Thymus (tissue), 11 donors: Measurements from ENCODE around the gene THUMPD3. TPM values are rescaled to one million over a fixed set of nuclear protein-coding genes. Genes with fewer than 3 reads are reported as not detected.
A peak's percentile ranks its signal among the peaks of the same experiment; 100 is the strongest.

Experiments
- DNase-seq, 9 donors: peaks; one replicate each; pipeline ENCODE4 v3.0.0-alpha.2; 2013; ENCODE audit warnings: low spot score in 9 of 9, low read depth in 6 of 9, missing footprints in 1 of 9
- H3K27ac ChIP-seq, 2 donors: one replicate each; pipeline ENCODE4 v1.5.1; 2013; ENCODE audit warnings: control low read depth in 1 of 2, low read depth in 1 of 2, low read length in 1 of 2, mild to moderate bottlenecking in 1 of 2, moderate library complexity in 1 of 2
- H3K27me3 ChIP-seq, 2 donors: one replicate each; pipeline ENCODE4 v1.5.1; 2013; ENCODE audit warnings: low read length in 1 of 2; ENCODE audit not compliant: control insufficient read depth in 2 of 2, insufficient read depth in 1 of 2
- H3K36me3 ChIP-seq, 2 donors: one replicate each; pipeline ENCODE4 v1.5.1; 2013; ENCODE audit warnings: low read length in 1 of 2, mild to moderate bottlenecking in 1 of 2, moderate library complexity in 1 of 2; ENCODE audit not compliant: control insufficient read depth in 2 of 2, insufficient read depth in 2 of 2
- H3K4me1 ChIP-seq, 2 donors: one replicate each; pipeline ENCODE4 v1.5.1; 2013; ENCODE audit warnings: low read length in 2 of 2; ENCODE audit not compliant: control insufficient read depth in 2 of 2, insufficient read depth in 2 of 2
- H3K4me3 ChIP-seq, 2 donors: one replicate each; pipeline ENCODE4 v1.5.1; 2013; ENCODE audit warnings: low read length in 2 of 2, control low read depth in 1 of 2, mild to moderate bottlenecking in 1 of 2
- H3K9me3 ChIP-seq, 2 donors: one replicate each; pipeline ENCODE4 v1.5.1; 2013; ENCODE audit warnings: low read length in 1 of 2, mild to moderate bottlenecking in 1 of 2; ENCODE audit not compliant: control insufficient read depth in 2 of 2, insufficient read depth in 1 of 2
- whole genome bisulfite sequencing: extraction: QIAGEN DNeasy Blood & Tissue Kit; methylation state at CpG from one replicate; pipeline ENCODE4 v1.1.7; 2013; 5-methylcytosine and 5-hydroxymethylcytosine counted together
- polyA plus RNA-seq: library from polyadenylated mRNA; stranded (reverse); fragments of 200-250 nt; gene quantifications from one replicate; pipeline ENCODE4 v1.2.3, GENCODE V29; 2013
- total RNA-seq: library from RNA; stranded (reverse); fragments of 120-200 nt; gene quantifications from one replicate; pipeline ENCODE4 v1.2.4, GENCODE V29; 2013
- donor health status: healthy.

THUMPD3 gene
- total and polyA plus RNA-seq, 2 donors: 36.6 to 48.0 TPM

DNA sequence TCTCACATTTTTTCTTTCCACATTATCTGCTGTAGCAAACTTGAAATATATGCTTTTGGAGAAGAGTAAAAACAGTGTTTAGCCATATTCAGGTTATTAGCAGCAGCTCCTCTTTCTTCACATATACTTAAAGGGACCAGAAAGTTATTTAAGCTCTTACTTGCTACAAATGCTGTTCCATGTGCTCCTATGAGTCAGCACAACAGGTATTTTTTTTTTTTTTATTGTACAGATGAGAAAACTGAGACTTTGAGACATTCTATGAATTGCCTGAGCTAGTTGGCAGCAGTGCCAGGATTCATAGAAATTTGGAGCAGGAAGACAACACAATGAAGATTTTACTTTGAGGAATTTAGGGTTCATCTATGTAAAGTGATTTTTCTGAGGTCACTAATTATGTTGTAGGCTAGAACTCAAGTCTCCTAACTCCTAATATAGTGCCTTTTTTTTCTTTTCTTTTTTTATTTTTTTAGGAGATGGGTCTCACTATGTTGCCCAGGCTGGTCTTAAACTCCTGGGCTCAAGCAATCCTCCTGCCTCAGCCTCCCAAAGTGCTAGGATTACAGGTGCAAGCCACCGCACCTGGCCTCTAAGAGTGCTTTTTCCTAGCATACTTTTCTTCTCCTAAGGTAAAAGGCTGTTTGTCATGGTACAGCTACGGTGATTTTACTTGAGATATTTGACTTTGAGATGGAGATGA lies 58.1 kb downstream of the THUMPD3 start:
- Histone ChIP-seq H3K27me3 (no peaks in the 10 kb centered on the region), H3K4me3 (no peak overlapping the region), H3K9me3 (no peaks in the 10 kb centered on the region), H3K36me3 (peaks cover 5 to 20% of the 10 kb centered on the region in 2 donors), H3K4me1 (peaks cover 0 to 5% of the 10 kb centered on the region in 2 donors), H3K27ac (no peak overlapping the region)
- WGBS: 59% methylated on average over 2 of the region's 2 CpGs
- peak in 1 of 9 donors; percentile 13 for DNase-seq

DNA sequence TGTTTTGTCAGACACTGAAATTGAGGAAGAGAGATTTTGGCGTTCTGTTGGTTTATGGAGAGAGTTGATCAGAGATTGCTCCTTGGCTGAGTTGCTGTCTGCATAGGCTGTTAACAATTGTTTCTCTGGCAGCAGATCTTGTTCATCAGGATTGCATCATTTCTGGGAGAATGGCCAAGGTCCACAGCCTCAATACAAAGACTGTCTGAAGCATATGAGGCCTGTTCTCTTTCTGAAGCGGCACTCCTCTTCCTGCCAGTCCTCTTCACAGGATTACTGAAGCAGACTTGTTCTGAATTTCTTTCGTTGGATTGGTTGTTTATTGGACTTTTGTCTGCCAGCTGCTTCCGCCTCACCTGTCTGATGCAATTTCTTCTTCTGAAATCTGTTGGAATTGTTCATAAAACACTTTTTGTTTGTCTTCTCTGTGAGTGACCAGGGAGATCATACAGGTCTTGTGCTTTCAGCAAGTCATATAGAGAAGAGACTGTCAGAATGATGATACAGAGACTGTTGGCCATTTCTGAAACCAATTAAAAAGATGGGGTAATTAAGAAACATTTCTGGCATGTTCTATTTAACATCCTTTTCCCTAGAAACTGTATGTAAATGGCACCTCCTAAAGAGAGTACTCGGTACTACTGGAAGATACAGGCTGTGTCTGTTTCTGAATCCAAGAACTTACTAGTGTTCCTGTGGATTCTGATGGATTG lies 60.0 kb downstream of the THUMPD3 start:
- no peaks in the 10 kb centered on the region for H3K27me3 ChIP-seq
- no peaks in the 10 kb centered on the region for H3K9me3 ChIP-seq
- DNase-seq: peak in 2 of 9 donors; percentile 11 to 42
- peaks cover 12 to 38% of the 10 kb centered on the region in 2 donors for H3K36me3 ChIP-seq
- 79% methylated on average over 5 of the region's 5 CpGs for WGBS
- peak overlapping the region; percentile 18 to 34 for H3K27ac ChIP-seq
- H3K4me1 ChIP-seq: peaks cover 0 to 5% of the 10 kb centered on the region in 2 donors
- no peak overlapping the region for H3K4me3 ChIP-seq

DNA sequence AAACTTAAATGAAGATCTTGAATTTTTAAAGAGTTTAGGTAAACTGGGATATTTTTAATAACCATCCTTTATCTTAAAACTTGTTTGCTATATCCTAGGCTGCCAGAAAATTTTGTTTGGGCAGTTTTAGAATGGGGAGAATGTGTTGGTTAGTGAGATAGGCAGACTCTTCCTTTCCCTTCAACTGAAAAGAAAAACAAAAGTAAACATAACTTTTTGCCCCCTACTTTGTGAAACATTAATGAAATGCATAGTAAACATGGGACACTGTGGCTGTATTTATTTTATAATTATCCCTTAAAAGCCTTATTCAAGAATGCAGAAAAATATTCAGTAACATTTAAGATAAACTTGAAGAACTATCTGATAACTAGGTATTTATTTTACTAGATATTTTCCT lies 65.6 kb downstream of the THUMPD3 start:
- Histone ChIP-seq H3K27ac (no peak overlapping the region), H3K4me1 (no peaks in the 10 kb centered on the region), H3K36me3 (peaks cover 29 to 84% of the 10 kb centered on the region in 2 donors), H3K27me3 (no peaks in the 10 kb centered on the region), H3K4me3 (no peak overlapping the region), H3K9me3 (no peaks in the 10 kb centered on the region)
- no peak for DNase-seq

- H3K27ac ChIP-seq: no peak overlapping the region
- no peak for DNase-seq
- peaks cover 49 to 95% of the 10 kb centered on the region in 2 donors for H3K36me3 ChIP-seq
- no peaks in the 10 kb centered on the region for H3K27me3 ChIP-seq
- H3K4me1 ChIP-seq: no peaks in the 10 kb centered on the region
- H3K4me3 ChIP-seq: no peak overlapping the region
- 98% methylated on average over 3 of the region's 3 CpGs for WGBS
- H3K9me3 ChIP-seq: no peaks in the 10 kb centered on the region
These were observed 67.9 kb downstream of the THUMPD3 start for GRCh38 chr3:9430733-9431132.

DNA sequence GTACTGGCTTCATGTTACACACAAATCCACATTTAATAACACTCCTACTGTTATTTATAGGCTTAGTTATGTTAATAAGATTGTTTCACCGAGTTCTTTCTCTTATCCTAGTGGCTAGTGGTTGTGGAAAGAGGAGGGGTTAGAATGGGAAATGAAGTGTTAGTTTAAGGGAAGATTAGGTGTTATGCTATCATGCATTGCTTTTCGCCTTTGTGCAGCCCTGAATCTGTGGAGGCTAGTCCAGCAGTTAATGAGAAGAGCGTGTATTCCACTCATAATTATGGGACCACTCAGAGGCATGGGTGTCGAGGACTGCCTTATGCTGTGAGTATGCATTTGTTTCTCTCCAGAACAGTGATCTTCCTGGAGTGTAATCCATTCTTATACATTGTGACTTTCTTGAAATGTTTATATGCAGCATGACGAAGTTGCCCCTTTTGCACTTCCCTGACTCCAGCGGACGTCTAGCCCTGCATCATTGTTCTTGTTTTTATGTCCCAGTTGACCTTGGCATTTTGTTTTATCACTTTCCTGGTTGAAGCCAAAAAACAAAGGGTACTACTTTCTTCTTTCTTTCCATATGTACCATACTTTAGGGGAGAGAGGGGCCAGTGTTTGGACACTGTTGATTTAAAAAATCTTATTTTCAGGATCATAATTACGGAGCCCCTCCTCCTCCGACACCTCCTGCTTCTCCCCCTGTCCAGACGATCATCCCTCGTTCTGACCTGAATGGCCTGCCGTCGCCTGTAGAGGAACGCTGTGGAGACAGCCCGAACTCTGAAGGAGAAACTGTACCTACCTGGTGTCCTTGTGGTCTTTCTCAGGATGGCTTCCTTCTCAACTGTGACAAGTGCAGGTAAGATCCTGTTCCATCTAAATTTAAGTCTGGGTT lies 71.0 kb downstream of the THUMPD3 start:
- no peaks in the 10 kb centered on the region for H3K9me3 ChIP-seq
- no peak overlapping the region for H3K27ac ChIP-seq
- no peak overlapping the region for H3K4me3 ChIP-seq
- 97% methylated on average over 15 of the region's 15 CpGs for WGBS
- H3K36me3 ChIP-seq: peaks cover 52 to 92% of the 10 kb centered on the region in 2 donors
- DNase-seq: no peak
- no peaks in the 10 kb centered on the region for H3K27me3 ChIP-seq
- H3K4me1 ChIP-seq: no peaks in the 10 kb centered on the region

DNA sequence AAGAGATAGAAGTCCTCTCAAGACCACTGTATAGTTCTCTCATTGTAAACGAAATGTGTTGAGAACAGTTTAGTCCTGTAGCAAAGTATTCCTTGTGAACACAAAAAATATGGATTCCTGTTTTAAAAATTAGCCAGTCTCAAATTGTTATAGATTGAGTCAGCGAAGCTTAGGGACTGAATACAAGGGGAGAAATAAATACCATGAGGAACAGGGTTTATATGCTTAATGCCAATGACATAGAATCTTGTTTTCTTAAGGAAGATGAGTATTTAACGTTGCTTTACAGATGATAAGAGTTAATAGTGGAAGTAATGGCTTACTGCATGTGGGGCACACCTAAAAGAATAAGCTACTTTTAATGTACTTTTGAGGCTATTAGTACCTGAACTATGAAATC lies 72.5 kb downstream of the THUMPD3 start:
- Histone ChIP-seq H3K9me3 (no peaks in the 10 kb centered on the region), H3K36me3 (peaks cover 48 to 90% of the 10 kb centered on the region in 2 donors)
- WGBS: 97% methylated on average over 3 of the region's 3 CpGs

More for the DNA sequence above, 72.5 kb downstream of the THUMPD3 start:
- no peaks in the 10 kb centered on the region for H3K4me1 ChIP-seq
- DNase-seq: no peak
- no peaks in the 10 kb centered on the region for H3K27me3 ChIP-seq
- H3K27ac ChIP-seq: no peak overlapping the region
- no peak overlapping the region for H3K4me3 ChIP-seq

Other genes with a start within 250 kb of the THUMPD3 start
- gene SRGAP3, start 113.4 kb upstream of the THUMPD3 start, total RNA-seq: 4.4 TPM
- gene SRGAP3, start 113.4 kb upstream of the THUMPD3 start, polyA plus RNA-seq: 3.9 TPM
- gene SETD5, start 34.6 kb downstream of the THUMPD3 start, total RNA-seq: 25.3 TPM
- gene SETD5, start 34.6 kb downstream of the THUMPD3 start, polyA plus RNA-seq: 20.9 TPM
- gene LHFPL4, start 190.8 kb downstream of the THUMPD3 start, total RNA-seq: not detected
- gene LHFPL4, start 190.8 kb downstream of the THUMPD3 start, polyA plus RNA-seq: 0.05 TPM